Fibroblast of lung (primary cell): Measurements from ENCODE around the gene SKIC8. TPM values are rescaled to one million over a fixed set of nuclear protein-coding genes. Genes with fewer than 3 reads are reported as not detected.

Source experiments
- DNase-seq, 2 donors: peaks; one replicate each; pipeline versions ENCODE4 v3.0.0 to v3.0.0-alpha.2; 2010; ENCODE audit warnings: low read depth in 2 of 2
- H2AFZ ChIP-seq: 2 replicates; pipeline ENCODE4 v1.5.1; 2012; ENCODE audit warnings: low read length, control low read depth, inconsistent platforms
- H3K27ac ChIP-seq: 2 replicates; pipeline ENCODE4 v1.5.1; 2011; ENCODE audit warnings: low read length, control low read depth; ENCODE audit not compliant: insufficient read depth
- H3K27me3 ChIP-seq: 2 replicates; pipeline ENCODE4 v1.5.1; 2011; ENCODE audit warnings: mild to moderate bottlenecking, low read length; ENCODE audit not compliant: control insufficient read depth, insufficient read depth
- H3K36me3 ChIP-seq: 2 replicates; pipeline ENCODE4 v1.5.1; 2011; ENCODE audit warnings: low read length; ENCODE audit not compliant: control insufficient read depth, insufficient read depth
- H3K4me1 ChIP-seq: 2 replicates; pipeline ENCODE4 v1.5.1; 2011; ENCODE audit warnings: low read length; ENCODE audit not compliant: control insufficient read depth, insufficient read depth; ENCODE audit errors: extremely low read depth
- H3K4me2 ChIP-seq: 2 replicates; pipeline ENCODE4 v1.5.1; 2011; ENCODE audit warnings: low read length, control low read depth; ENCODE audit not compliant: insufficient read depth; ENCODE audit errors: extremely low read depth
- H3K4me3 ChIP-seq, 4 experiments: fragments of 200-600 bp in 1 of 4; sonication (generic) in 1 of 4; replicated peaks in 1 of 4; 2 replicates each; pipeline ENCODE4 v1.5.1; 2011 to 2016; ENCODE audit warnings: low read length in 4 of 4, low read depth in 3 of 4, mild to moderate bottlenecking in 3 of 4, control low read depth in 2 of 4, inconsistent platforms in 1 of 4, mixed read lengths in 1 of 4; ENCODE audit not compliant: insufficient read depth in 1 of 4; ENCODE audit errors: control extremely low read depth in 1 of 4
- H3K79me2 ChIP-seq: 2 replicates; pipeline ENCODE4 v1.5.1; 2012; ENCODE audit warnings: mild to moderate bottlenecking, low read length, inconsistent platforms; ENCODE audit not compliant: control insufficient read depth, insufficient read depth
- H3K9ac ChIP-seq: 2 replicates; pipeline ENCODE4 v1.5.1; 2011; ENCODE audit warnings: mild to moderate bottlenecking, low read length, control low read depth; ENCODE audit not compliant: insufficient read depth
- H3K9me3 ChIP-seq: 2 replicates; pipeline ENCODE4 v1.5.1; 2012; ENCODE audit warnings: low read depth, low read length; ENCODE audit not compliant: control insufficient read depth, insufficient read depth
- H4K20me1 ChIP-seq: 2 replicates; pipeline ENCODE4 v1.5.1; 2011; ENCODE audit warnings: low read length; ENCODE audit not compliant: control insufficient read depth, insufficient read depth; ENCODE audit errors: extremely low read depth
- CTCF ChIP-seq, 2 donors: IDR thresholded peaks in 1 of 2; conservative IDR thresholded peaks in 1 of 2; 1 replicate in 1 of 2; 2 replicates in 1 of 2; pipeline ENCODE4 v1.5.1; 2011 to 2012; ENCODE audit warnings: low read length in 2 of 2, control low read depth in 1 of 2, inconsistent platforms in 1 of 2, low read depth in 1 of 2, mild to moderate bottlenecking in 1 of 2
- EZH2 ChIP-seq: IDR thresholded peaks from 2 replicates; pipeline ENCODE4 v1.5.1; 2012; ENCODE audit warnings: low read length, control low read depth, mild to moderate bottlenecking; ENCODE audit errors: missing control alignments
- polyA plus RNA-seq, 2 donors: library from polyadenylated mRNA; depleted of rRNA in 1 of 2; stranded (reverse) in 1 of 2; unstranded in 1 of 2; fragments of >200 nt; gene quantifications; 2 replicates each; pipeline ENCODE4 v1.2.1, GENCODE V29; 2011 to 2012; ENCODE audit warnings: missing spikeins in 1 of 2
- total RNA-seq: library from RNA; depleted of rRNA; stranded (reverse); fragments of >200 nt; gene quantifications from 2 replicates; pipeline ENCODE4 v1.2.1, GENCODE V29; 2014

The SKIC8 gene
- total and polyA plus RNA-seq, 2 donors (not counting 1 experiment from before 2014, with no cell fraction given) = 47.1 to 82.2 TPM

- H4K20me1 ChIP-seq = no peaks in the 10 kb centered on the region
- no peak for TF ChIP-seq EZH2
- TF ChIP-seq CTCF (conservative IDR thresholded peaks at IDR 0.05 in 1 of 2, IDR thresholded peaks at IDR 0.05 in 1 of 2; ENCODE audit: low read depth in 1 of 2, low read length in 2 of 2) = no peak
These were observed 38.3 kb downstream of the SKIC8 start for GRCh38 chr15:78261062-78261461.

GRCh38 chr15:78260489-78260888, 38.9 kb downstream of the SKIC8 start:
- peaks cover 2% of the 10 kb centered on the region for H3K4me1 ChIP-seq
- DNase-seq = no peak
- H3K27me3 ChIP-seq = no peaks in the 10 kb centered on the region
- H3K4me2 ChIP-seq = no peak overlapping the region
- no peaks in the 10 kb centered on the region for H3K36me3 ChIP-seq
- H3K27ac ChIP-seq = no peak overlapping the region
- H2AFZ ChIP-seq = no peak overlapping the region
- H3K4me3 ChIP-seq = no peak overlapping the region
- no peaks in the 10 kb centered on the region for H3K9me3 ChIP-seq
- TF ChIP-seq CTCF (conservative IDR thresholded peaks at IDR 0.05 in 1 of 2, IDR thresholded peaks at IDR 0.05 in 1 of 2; ENCODE audit: low read depth in 1 of 2, low read length in 2 of 2) = no peak
- TF ChIP-seq EZH2 = no peak
- no peaks in the 10 kb centered on the region for H4K20me1 ChIP-seq
- no peaks in the 10 kb centered on the region for H3K79me2 ChIP-seq
- no peak overlapping the region for H3K9ac ChIP-seq

More at GRCh38 chr15:78261062-78261461, 38.3 kb downstream of the SKIC8 start:
- no peaks in the 10 kb centered on the region for H3K79me2 ChIP-seq
- no peaks in the 10 kb centered on the region for H3K27me3 ChIP-seq
- no peaks in the 10 kb centered on the region for H3K9me3 ChIP-seq
- no peak overlapping the region for H3K4me3 ChIP-seq
- no peak for DNase-seq
- no peak overlapping the region for H3K27ac ChIP-seq
- no peak overlapping the region for H2AFZ ChIP-seq
- no peak overlapping the region for H3K9ac ChIP-seq
- no peaks in the 10 kb centered on the region for H3K36me3 ChIP-seq
- H3K4me2 ChIP-seq = no peak overlapping the region
- H3K4me1 ChIP-seq = peaks cover 2% of the 10 kb centered on the region

- no peaks in the 10 kb centered on the region for H3K9me3 ChIP-seq
- no peaks in the 10 kb centered on the region for H4K20me1 ChIP-seq
- no peak overlapping the region for H3K27ac ChIP-seq
- DNase-seq = no peak
- H3K4me1 ChIP-seq = no peaks in the 10 kb centered on the region
- no peak overlapping the region for H2AFZ ChIP-seq
- no peaks in the 10 kb centered on the region for H3K27me3 ChIP-seq
- H3K9ac ChIP-seq = no peak overlapping the region
- no peak overlapping the region for H3K4me2 ChIP-seq
- no peak for TF ChIP-seq CTCF (conservative IDR thresholded peaks at IDR 0.05 in 1 of 2, IDR thresholded peaks at IDR 0.05 in 1 of 2; ENCODE audit: low read depth in 1 of 2, low read length in 2 of 2)
- no peak for TF ChIP-seq EZH2
- no peaks in the 10 kb centered on the region for H3K79me2 ChIP-seq
- no peak overlapping the region for H3K4me3 ChIP-seq
- no peaks in the 10 kb centered on the region for H3K36me3 ChIP-seq
These were observed 40.2 kb downstream of the SKIC8 start for GRCh38 chr15:78259232-78259631.
